H9 (cell line): ENCODE results near the gene ROPN1L. TPM values are rescaled to one million over a fixed set of nuclear protein-coding genes. Genes with fewer than 3 reads are reported as not detected.

Experiments used
- DNase-seq: peaks from one replicate; pipeline ENCODE4 v3.0.0-alpha.2; 2017
- H2AFZ ChIP-seq: one replicate; pipeline ENCODE4 v1.6.1; 2013; ENCODE audit warnings: mild to moderate bottlenecking, low read length, control low read depth, moderate library complexity
- H2AK5ac ChIP-seq: 2 replicates; pipeline ENCODE4 v1.6.1; 2013; ENCODE audit warnings: low read length, control low read depth, mixed read lengths; ENCODE audit not compliant: insufficient read length
- H2BK120ac ChIP-seq: one replicate; pipeline ENCODE4 v1.6.1; 2013; ENCODE audit warnings: low read depth, mild to moderate bottlenecking, low read length, control low read depth, inconsistent platforms; ENCODE audit not compliant: poor library complexity, severe bottlenecking
- H2BK12ac ChIP-seq: 2 replicates; pipeline ENCODE4 v1.6.1; 2013; ENCODE audit warnings: low read length, control low read depth, mixed read lengths, low read depth; ENCODE audit not compliant: insufficient read length
- H2BK15ac ChIP-seq: 2 replicates; pipeline ENCODE4 v1.6.1; 2013; ENCODE audit warnings: low read depth, low read length, control low read depth
- H2BK20ac ChIP-seq: one replicate; pipeline ENCODE4 v1.6.1; 2013; ENCODE audit warnings: low read depth, mild to moderate bottlenecking, low read length, control low read depth, inconsistent platforms; ENCODE audit not compliant: poor library complexity, severe bottlenecking
- H2BK5ac ChIP-seq: 2 replicates; pipeline ENCODE4 v1.6.1; 2013; ENCODE audit warnings: low read length, control low read depth, mixed read lengths; ENCODE audit not compliant: insufficient read length
- H3K14ac ChIP-seq: 2 replicates; pipeline ENCODE4 v1.6.1; 2013; ENCODE audit warnings: low read length, control low read depth; ENCODE audit not compliant: insufficient read depth
- H3K18ac ChIP-seq: 2 replicates; pipeline ENCODE4 v1.6.1; 2013; ENCODE audit warnings: low read depth, mild to moderate bottlenecking, mixed read lengths, low read length, control low read depth; ENCODE audit not compliant: insufficient read length
- H3K23ac ChIP-seq: 2 replicates; pipeline ENCODE4 v1.6.1; 2013; ENCODE audit warnings: low read length, control low read depth, mixed read lengths, low read depth; ENCODE audit not compliant: insufficient read length
- H3K23me2 ChIP-seq: 2 replicates; pipeline ENCODE4 v1.6.1; 2013; ENCODE audit warnings: low read depth, mild to moderate bottlenecking, mixed read lengths, low read length, control low read depth; ENCODE audit not compliant: insufficient read length, poor library complexity, severe bottlenecking
- H3K27ac ChIP-seq: 2 replicates; pipeline ENCODE4 v1.5.1; 2013; ENCODE audit warnings: low read length, control low read depth, mixed read lengths, low read depth; ENCODE audit not compliant: insufficient read length
- H3K27me3 ChIP-seq: 2 replicates; pipeline ENCODE4 v1.6.1; 2013; ENCODE audit warnings: low read length, control low read depth, inconsistent platforms; ENCODE audit not compliant: insufficient read depth
- H3K4ac ChIP-seq: 2 replicates; pipeline ENCODE4 v1.6.1; 2013; ENCODE audit warnings: low read depth, mild to moderate bottlenecking, control low read depth, inconsistent platforms, low read length, moderate library complexity
- H3K4me1 ChIP-seq: 2 replicates; pipeline ENCODE4 v1.6.1; 2013; ENCODE audit warnings: low read length, control low read depth, inconsistent platforms; ENCODE audit not compliant: insufficient read depth
- H3K4me2 ChIP-seq: 2 replicates; pipeline ENCODE4 v1.6.1; 2013; ENCODE audit warnings: low read length, control low read depth, mixed read lengths; ENCODE audit not compliant: insufficient read length, insufficient read depth
- H3K56ac ChIP-seq: 2 replicates; pipeline ENCODE4 v1.6.1; 2013; ENCODE audit warnings: low read depth, mild to moderate bottlenecking, mixed read lengths, low read length, control low read depth; ENCODE audit not compliant: insufficient read length
- H3K79me1 ChIP-seq: 2 replicates; pipeline ENCODE4 v1.6.1; 2013; ENCODE audit warnings: low read depth, mild to moderate bottlenecking, moderate library complexity, low read length, control low read depth, inconsistent platforms; ENCODE audit not compliant: insufficient read depth, poor library complexity, severe bottlenecking
- H3K79me2 ChIP-seq: 2 replicates; pipeline ENCODE4 v1.6.1; 2013; ENCODE audit warnings: low read length, control low read depth, inconsistent platforms; ENCODE audit not compliant: insufficient read depth
- H3K9ac ChIP-seq: 2 replicates; pipeline ENCODE4 v1.6.1; 2013; ENCODE audit warnings: low read length, control low read depth, mixed read lengths; ENCODE audit not compliant: insufficient read length; ENCODE audit errors: extremely low read depth
- H3K9me3 ChIP-seq: one replicate; pipeline ENCODE4 v1.6.1; 2013; ENCODE audit warnings: low read depth, low read length, inconsistent platforms; ENCODE audit not compliant: control insufficient read depth
- H3T11ph ChIP-seq: one replicate; pipeline ENCODE4 v1.6.1; 2013; ENCODE audit warnings: mild to moderate bottlenecking, low read length, control low read depth, inconsistent platforms
- H4K20me1 ChIP-seq: one replicate; pipeline ENCODE4 v1.6.1; 2013; ENCODE audit not compliant: control insufficient read depth, insufficient read length, insufficient read depth
- H4K5ac ChIP-seq: 2 replicates; pipeline ENCODE4 v1.6.1; 2013; ENCODE audit warnings: low read depth, mild to moderate bottlenecking, mixed read lengths, low read length, control low read depth; ENCODE audit not compliant: insufficient read length
- H4K8ac ChIP-seq: replicated peaks from 2 replicates; pipeline ENCODE4 v1.6.1; 2013; ENCODE audit warnings: low read length, control low read depth, mixed read lengths, low read depth; ENCODE audit not compliant: insufficient read length
- H4K91ac ChIP-seq: 2 replicates; pipeline ENCODE4 v1.6.1; 2013; ENCODE audit warnings: low read depth, mild to moderate bottlenecking, moderate library complexity, mixed read lengths, low read length, control low read depth; ENCODE audit not compliant: insufficient read length
- H3K27ac Mint-ChIP-seq, 3 experiments: 2 replicates in 2 of 3; 3 replicates in 1 of 3; pipeline ENCODE4 v1.8.0; 2020 to 2021; ENCODE audit warnings: mixed read lengths in 3 of 3, mild to moderate bottlenecking in 1 of 3, moderate library complexity in 1 of 3
- H3K27me3 Mint-ChIP-seq: 2 replicates; pipeline ENCODE4 v1.8.0; 2021; ENCODE audit warnings: low read depth, mild to moderate bottlenecking, moderate library complexity, mixed read lengths
- H3K36me3 Mint-ChIP-seq, 3 experiments: 2 replicates in 2 of 3; 3 replicates in 1 of 3; pipeline ENCODE4 v1.8.0; 2020 to 2021; ENCODE audit warnings: low read depth in 3 of 3, mixed read lengths in 3 of 3; ENCODE audit not compliant: insufficient read depth in 1 of 3
- H3K4me1 Mint-ChIP-seq, 2 experiments: 2 replicates each; pipeline ENCODE4 v1.8.0; 2020; ENCODE audit warnings: mixed read lengths in 2 of 2
- H3K4me3 Mint-ChIP-seq, 2 experiments: 2 replicates in 1 of 2; 3 replicates in 1 of 2; pipeline ENCODE4 v1.8.0; 2020 to 2021; ENCODE audit warnings: mild to moderate bottlenecking in 2 of 2, mixed read lengths in 2 of 2, moderate library complexity in 1 of 2
- H3K9me3 Mint-ChIP-seq, 2 experiments: 2 replicates in 1 of 2; 3 replicates in 1 of 2; pipeline ENCODE4 v1.8.0; 2020; ENCODE audit warnings: mild to moderate bottlenecking in 2 of 2, mixed read lengths in 2 of 2, moderate library complexity in 1 of 2
- WGBS: extraction: QIAGEN DNeasy Blood & Tissue Kit; methylation state at CpG from one replicate; pipeline ENCODE4 v1.1.7; 2013; ENCODE audit warnings: missing lambda C conversion rate, low lambda C conversion rate, mixed read lengths; ENCODE audit not compliant: insufficient read length; ENCODE audit errors: extremely low coverage; 5-methylcytosine and 5-hydroxymethylcytosine counted together
- total RNA-seq: library from RNA; stranded (reverse); gene quantifications from 2 replicates; pipeline ENCODE4 v1.2.1, GENCODE V29; 2021
- TF ChIP-seq, protein P1 (sequence below): fragments of 200-600 bp; sonication (generic); conservative IDR thresholded peaks from 3 replicates; pipeline ENCODE4 v1.8.0; 2021; ENCODE audit warnings: antibody characterized with exemption, mild to moderate bottlenecking

Gene ROPN1L
- total RNA-seq, 1 experiment from 2014 or later: 0.37 TPM

DNA sequence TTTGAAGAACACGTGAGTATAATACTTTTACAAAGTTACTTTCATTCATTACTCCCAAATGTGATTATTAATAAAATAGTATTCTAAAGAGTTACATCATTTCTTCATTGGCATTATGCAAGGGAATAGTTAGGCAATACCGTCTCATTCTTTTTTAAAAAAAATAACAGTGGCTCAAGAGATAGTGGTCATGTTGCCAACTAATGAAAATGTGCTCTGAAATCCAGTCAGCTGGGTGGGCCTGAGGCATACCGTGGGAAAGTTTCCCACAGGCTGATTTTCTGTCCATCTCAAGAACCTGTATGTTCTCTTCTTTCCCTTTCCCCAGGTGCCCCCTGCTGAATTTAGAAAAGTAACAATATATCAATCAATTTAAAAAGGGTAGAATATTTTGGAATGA lies 40.8 kb upstream of the ROPN1L start:
- Histone ChIP-seq H3K27me3 (no peaks in the 10 kb centered on the region), H3K79me2 (no peaks in the 10 kb centered on the region), H4K8ac (no peak overlapping the region), H3K23me2 (peaks cover 2% of the 10 kb centered on the region), H2AFZ (no peak overlapping the region), H3K27ac (no peak overlapping the region), H3K9me3 (no peaks in the 10 kb centered on the region), H2BK20ac (no peak overlapping the region), H3K23ac (no peak overlapping the region), H2BK12ac (no peak overlapping the region), H3K4me1 (no peaks in the 10 kb centered on the region), H3K9ac (no peak overlapping the region), H3T11ph (no peak overlapping the region), H4K5ac (no peak overlapping the region), H4K20me1 (no peaks in the 10 kb centered on the region), H2BK5ac (no peak overlapping the region), H3K4me2 (no peak overlapping the region), H2BK120ac (no peak overlapping the region), H4K91ac (no peak overlapping the region), H3K79me1 (no peaks in the 10 kb centered on the region), H2AK5ac (no peak overlapping the region), H3K56ac (no peak overlapping the region), H2BK15ac (no peak overlapping the region), H3K4ac (no peak overlapping the region), H3K14ac (no peak overlapping the region), H3K18ac (no peak overlapping the region)
- Mint-ChIP-seq H3K9me3 (no peaks in the 10 kb centered on the region; a peak in 1 of 5 replicates), H3K27ac (no peak overlapping the region), H3K27me3 (no peaks in the 10 kb centered on the region), H3K4me1 (peaks cover 0 to 6% of the 10 kb centered on the region in 2 experiments; a peak in 1 of 4 replicates), H3K4me3 (no peak overlapping the region), H3K36me3 (peaks cover 24 to 64% (median 63%) of the 10 kb centered on the region in 3 experiments; a peak in 6 of 7 replicates)
- DNase-seq: no peak
- no CpG with 5 or more reads among the region's 3 CpGs for WGBS
- TF ChIP-seq, protein P1, sequence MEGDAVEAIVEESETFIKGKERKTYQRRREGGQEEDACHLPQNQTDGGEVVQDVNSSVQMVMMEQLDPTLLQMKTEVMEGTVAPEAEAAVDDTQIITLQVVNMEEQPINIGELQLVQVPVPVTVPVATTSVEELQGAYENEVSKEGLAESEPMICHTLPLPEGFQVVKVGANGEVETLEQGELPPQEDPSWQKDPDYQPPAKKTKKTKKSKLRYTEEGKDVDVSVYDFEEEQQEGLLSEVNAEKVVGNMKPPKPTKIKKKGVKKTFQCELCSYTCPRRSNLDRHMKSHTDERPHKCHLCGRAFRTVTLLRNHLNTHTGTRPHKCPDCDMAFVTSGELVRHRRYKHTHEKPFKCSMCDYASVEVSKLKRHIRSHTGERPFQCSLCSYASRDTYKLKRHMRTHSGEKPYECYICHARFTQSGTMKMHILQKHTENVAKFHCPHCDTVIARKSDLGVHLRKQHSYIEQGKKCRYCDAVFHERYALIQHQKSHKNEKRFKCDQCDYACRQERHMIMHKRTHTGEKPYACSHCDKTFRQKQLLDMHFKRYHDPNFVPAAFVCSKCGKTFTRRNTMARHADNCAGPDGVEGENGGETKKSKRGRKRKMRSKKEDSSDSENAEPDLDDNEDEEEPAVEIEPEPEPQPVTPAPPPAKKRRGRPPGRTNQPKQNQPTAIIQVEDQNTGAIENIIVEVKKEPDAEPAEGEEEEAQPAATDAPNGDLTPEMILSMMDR: no peak
